Measurements from ENCODE around the gene PPFIBP1. TPM values are rescaled to one million over a fixed set of nuclear protein-coding genes. Genes with fewer than 3 reads are reported as not detected.
"Not testable (repeated sequence)": the region's sequence is repeated elsewhere in the genome, so short reads cannot be mapped to it uniquely, and the experiment has no call there.

Gene PPFIBP1
- total RNA-seq, 1 donor, result 20.2 TPM

GRCh38 chr12:27588075-27588730, 64.2 kb downstream of the PPFIBP1 start:
- not testable (repeated sequence) for DNase-seq (ENCODE audit: low read depth in 2 of 3, low spot score in 2 of 3)

- no peak for DNase-seq (ENCODE audit: low read depth in 2 of 3, low spot score in 2 of 3)
Observed at GRCh38 chr12:27588776-27589175, 64.8 kb downstream of the PPFIBP1 start.

- no peak for DNase-seq (ENCODE audit: low read depth in 2 of 3, low spot score in 2 of 3)
Observed at GRCh38 chr12:27589419-27589818, 65.4 kb downstream of the PPFIBP1 start.

GRCh38 chr12:27591698-27592097, 67.7 kb downstream of the PPFIBP1 start:
- DNase-seq (ENCODE audit: low read depth in 2 of 3, low spot score in 2 of 3), result not testable (repeated sequence)

GRCh38 chr12:27592548-27592947, 68.5 kb downstream of the PPFIBP1 start:
- DNase-seq (ENCODE audit: low read depth in 2 of 3, low spot score in 2 of 3), result peak in 1 of 3 donors; percentile 19

- DNase-seq (ENCODE audit: low read depth in 2 of 3, low spot score in 2 of 3), result no peak
Observed at GRCh38 chr12:27593266-27593665, 69.3 kb downstream of the PPFIBP1 start.

GRCh38 chr12:27595231-27595642, 71.2 kb downstream of the PPFIBP1 start:
- no peak for DNase-seq (ENCODE audit: low read depth in 2 of 3, low spot score in 2 of 3)

GRCh38 chr12:27598866-27599265, 74.9 kb downstream of the PPFIBP1 start:
- not testable (repeated sequence) for DNase-seq (ENCODE audit: low read depth in 2 of 3, low spot score in 2 of 3)

GRCh38 chr12:27601056-27601828, 77.2 kb downstream of the PPFIBP1 start:
- DNase-seq (ENCODE audit: low read depth in 2 of 3, low spot score in 2 of 3), result peak in 1 of 3 donors; percentile 61

GRCh38 chr12:27602516-27602915, 78.5 kb downstream of the PPFIBP1 start:
- no peak for DNase-seq (ENCODE audit: low read depth in 2 of 3, low spot score in 2 of 3)

- DNase-seq (ENCODE audit: low read depth in 2 of 3, low spot score in 2 of 3), result no peak
Observed at GRCh38 chr12:27604431-27604830, 80.4 kb downstream of the PPFIBP1 start.

GRCh38 chr12:27606986-27607385, 83.0 kb downstream of the PPFIBP1 start:
- no peak for DNase-seq (ENCODE audit: low read depth in 2 of 3, low spot score in 2 of 3)

- DNase-seq (ENCODE audit: low read depth in 2 of 3, low spot score in 2 of 3), result no peak
Observed at GRCh38 chr12:27607591-27607990, 83.6 kb downstream of the PPFIBP1 start.

GRCh38 chr12:27608890-27609289, 84.9 kb downstream of the PPFIBP1 start:
- no peak for DNase-seq (ENCODE audit: low read depth in 2 of 3, low spot score in 2 of 3)

- DNase-seq (ENCODE audit: low read depth in 2 of 3, low spot score in 2 of 3), result no peak
Observed at GRCh38 chr12:27610374-27610773, 86.4 kb downstream of the PPFIBP1 start.

GRCh38 chr12:27614386-27614785, 90.4 kb downstream of the PPFIBP1 start:
- DNase-seq (ENCODE audit: low read depth in 2 of 3, low spot score in 2 of 3), result no peak

GRCh38 chr12:27614866-27615265, 90.9 kb downstream of the PPFIBP1 start:
- no peak for DNase-seq (ENCODE audit: low read depth in 2 of 3, low spot score in 2 of 3)

GRCh38 chr12:27615331-27615891, 91.4 kb downstream of the PPFIBP1 start:
- DNase-seq (ENCODE audit: low read depth in 2 of 3, low spot score in 2 of 3), result no peak

- DNase-seq (ENCODE audit: low read depth in 2 of 3, low spot score in 2 of 3), result no peak
Observed at GRCh38 chr12:27616356-27617142, 92.5 kb downstream of the PPFIBP1 start.

- no peak for DNase-seq (ENCODE audit: low read depth in 2 of 3, low spot score in 2 of 3)
Observed at GRCh38 chr12:27618836-27619235, 94.8 kb downstream of the PPFIBP1 start.

- DNase-seq (ENCODE audit: low read depth in 2 of 3, low spot score in 2 of 3), result peak in 2 of 3 donors; percentile 26 to 29
Observed at GRCh38 chr12:27619308-27619707, 95.3 kb downstream of the PPFIBP1 start.

Data from hematopoietic multipotent progenitor cell (in vitro differentiated cells).